PC-9 (cell line): ENCODE results near the gene KIF2A. TPM values are rescaled to one million over a fixed set of nuclear protein-coding genes. Genes with fewer than 3 reads are reported as not detected.

ENCODE experiments used
- BruUV-seq: library from RNA; stranded (reverse); fragments of 400-500 nt; replicated peaks from 2 replicates; lab custom pipeline; 2021; lab: Mats Ljungman, UMichigan
- CTCF ChIA-PET: fragments of 300-600 bp; sonication (Branson Sonifier 250); formaldehyde crosslinking; loops from one replicate; lab custom pipeline; 2022; ENCODE audit warnings: antibody characterized with exemption; lab: Charles Lee
- POLR2A ChIA-PET: fragments of 300-600 bp; sonication (Branson Sonifier 250); formaldehyde crosslinking; loops from one replicate; lab custom pipeline; 2022; ENCODE audit warnings: antibody characterized with exemption; ENCODE audit not compliant: unreplicated experiment; lab: Charles Lee
- DNase-seq, 2 experiments: peaks; one replicate each; pipeline versions ENCODE4 v3.0.0 to v3.0.0-alpha.2; 2015 to 2022; ENCODE audit warnings: mixed read lengths in 1 of 2
- H2AFZ ChIP-seq: fragments of 200-600 bp; sonication (generic); 2 replicates; pipeline ENCODE4 v1.8.1; 2017; ENCODE audit warnings: antibody characterized with exemption
- H3F3A ChIP-seq: fragments of 200-600 bp; sonication (generic); 2 replicates; pipeline ENCODE4 v1.8.1; 2017; ENCODE audit warnings: antibody characterized with exemption, mild to moderate bottlenecking, low read depth; ENCODE audit not compliant: insufficient read depth
- H3K27ac ChIP-seq: fragments of 200-600 bp; sonication (generic); 2 replicates; pipeline ENCODE4 v1.6.1; 2016; ENCODE audit warnings: mixed run types
- H3K27me3 ChIP-seq: fragments of 200-600 bp; sonication (generic); 2 replicates; pipeline ENCODE4 v1.6.1; 2016; ENCODE audit warnings: low read depth, mixed run types; ENCODE audit not compliant: insufficient read depth
- H3K36me3 ChIP-seq: fragments of 200-600 bp; sonication (generic); 2 replicates; pipeline ENCODE4 v1.6.1; 2016; ENCODE audit warnings: low read depth, mixed run types
- H3K4me1 ChIP-seq: fragments of 200-600 bp; sonication (generic); replicated peaks from 2 replicates; pipeline ENCODE4 v1.6.1; 2016; ENCODE audit warnings: mixed run types; ENCODE audit not compliant: insufficient read depth
- H3K4me2 ChIP-seq: fragments of 200-600 bp; sonication (generic); 2 replicates; pipeline ENCODE4 v1.6.1; 2017; ENCODE audit warnings: mixed run types
- H3K4me3 ChIP-seq: fragments of 200-600 bp; sonication (generic); 2 replicates; pipeline ENCODE4 v1.6.1; 2016; ENCODE audit warnings: mixed run types
- H3K79me2 ChIP-seq: fragments of 200-600 bp; sonication (generic); 2 replicates; pipeline ENCODE4 v1.6.1; 2017; ENCODE audit warnings: low read depth, mixed run types
- H3K9me2 ChIP-seq: fragments of 200-600 bp; sonication (generic); 2 replicates; pipeline ENCODE4 v1.8.1; 2017; ENCODE audit warnings: mild to moderate bottlenecking; ENCODE audit not compliant: insufficient read depth
- H3K9me3 ChIP-seq: fragments of 200-600 bp; sonication (generic); 2 replicates; pipeline ENCODE4 v1.8.1; 2016; ENCODE audit warnings: low read depth; ENCODE audit not compliant: insufficient read depth
- H4K20me1 ChIP-seq: fragments of 200-600 bp; sonication (generic); 2 replicates; pipeline ENCODE4 v1.8.1; 2017; ENCODE audit not compliant: insufficient read depth
- EZH2 ChIP-seq: fragments of 200-600 bp; sonication (generic); IDR thresholded peaks from 2 replicates; pipeline ENCODE4 v1.8.0; 2017; ENCODE audit warnings: antibody characterized with exemption, low read depth
- intact Hi-C: fragments of 100-400 bp; cut with micrococcal nuclease; formaldehyde crosslinking; loops from one replicate; pipeline ENCODE4 v1.10.0; 2022; ENCODE audit not compliant: unreplicated experiment
- total RNA-seq: library from RNA; stranded (reverse); gene quantifications from 2 replicates; pipeline ENCODE4 v1.2.3, GENCODE V29; 2021
- TF ChIP-seq, protein P1 (sequence below): fragments of 200-600 bp; sonication (generic); conservative IDR thresholded peaks from 2 replicates; pipeline ENCODE4 v1.6.1; 2017; ENCODE audit warnings: mixed run types, antibody characterized with exemption, mild to moderate bottlenecking, moderate library complexity

KIF2A gene
- total RNA-seq, 1 experiment from 2014 or later = 54.8 TPM

DNA sequence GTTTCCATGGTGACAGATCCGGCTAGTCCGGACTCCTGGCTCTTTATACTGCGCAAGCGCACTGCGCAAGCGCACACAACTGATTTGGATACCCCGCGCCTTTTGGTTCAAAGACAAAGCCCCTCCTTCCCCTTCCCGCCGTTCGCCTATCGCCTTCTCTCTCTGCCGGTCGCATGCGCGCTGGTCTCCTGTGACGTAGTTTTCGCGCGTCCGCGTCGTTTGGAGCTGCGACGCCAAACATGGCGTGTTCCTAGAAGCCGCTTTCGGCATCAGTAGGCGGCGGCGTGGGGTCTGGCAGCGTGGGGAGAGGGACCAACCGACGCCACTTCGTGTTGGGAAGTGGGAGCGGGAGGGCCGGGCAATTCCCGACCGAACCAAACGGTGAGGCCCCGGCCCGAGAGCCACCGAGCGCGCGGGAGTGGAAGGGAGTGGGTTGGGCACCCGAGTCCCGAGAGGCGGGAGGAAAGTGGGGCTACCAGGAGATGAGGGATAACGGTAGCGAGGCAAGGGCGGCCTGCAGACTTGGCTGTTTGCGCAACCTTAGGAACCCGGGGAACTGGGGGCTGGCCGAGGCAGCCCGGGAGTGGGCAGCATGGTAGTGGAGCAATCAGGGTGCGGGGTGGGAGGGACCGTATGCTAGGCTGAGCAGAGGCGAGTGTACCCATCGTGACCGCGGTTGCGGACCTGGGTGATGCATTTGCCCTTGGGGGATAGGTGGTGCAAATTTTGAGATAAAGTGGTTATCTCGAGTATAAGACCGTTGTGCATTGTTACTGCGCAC, 106.7 kb downstream of the KIF2A start, which contains the start of gene IPO11:
Gene IPO11, plus strand, starts transcription at position 215 of the 781 bp plus-strand sequence. CDS start 24,517 bp downstream, outside the sequence.
- H3F3A ChIP-seq = no peaks in the 10 kb centered on the region
- no peaks in the 10 kb centered on the region for H3K36me3 ChIP-seq
- peak; percentile 96 for DNase-seq
- no TSS peak for BruUV-seq
- CTCF ChIA-PET = no interaction called here
- H3K27ac ChIP-seq = peak within 1 kb of the TSS; percentile 33; the same call in 1 of the 2 replicates
- peak within 1 kb of the TSS; percentile 90 for H3K4me2 ChIP-seq
- peak within 1 kb of the TSS; percentile 88 for H3K4me3 ChIP-seq
- peaks cover 51% of the 10 kb centered on the region for H3K79me2 ChIP-seq
- no peaks in the 10 kb centered on the region for H3K9me3 ChIP-seq
- H4K20me1 ChIP-seq = peaks cover 20% of the 10 kb centered on the region
- POLR2A ChIA-PET = interaction anchor here (0.6 to 1.6 kb wide), 7 partner anchors 9 to 1429 kb away, joined by 3 to 55 read pairs (median 5); partner anchors contain the start of gene DIMT1
- intact Hi-C loops = loop anchor here (1.0 kb wide), 1 partner anchor 27 kb away; no protein-coding TSS in a partner anchor
- peaks cover 17% of the 10 kb centered on the region for H3K4me1 ChIP-seq
- H2AFZ ChIP-seq = peak within 1 kb of the TSS; percentile 90
- no peak for TF ChIP-seq EZH2
- TF ChIP-seq, protein P1, sequence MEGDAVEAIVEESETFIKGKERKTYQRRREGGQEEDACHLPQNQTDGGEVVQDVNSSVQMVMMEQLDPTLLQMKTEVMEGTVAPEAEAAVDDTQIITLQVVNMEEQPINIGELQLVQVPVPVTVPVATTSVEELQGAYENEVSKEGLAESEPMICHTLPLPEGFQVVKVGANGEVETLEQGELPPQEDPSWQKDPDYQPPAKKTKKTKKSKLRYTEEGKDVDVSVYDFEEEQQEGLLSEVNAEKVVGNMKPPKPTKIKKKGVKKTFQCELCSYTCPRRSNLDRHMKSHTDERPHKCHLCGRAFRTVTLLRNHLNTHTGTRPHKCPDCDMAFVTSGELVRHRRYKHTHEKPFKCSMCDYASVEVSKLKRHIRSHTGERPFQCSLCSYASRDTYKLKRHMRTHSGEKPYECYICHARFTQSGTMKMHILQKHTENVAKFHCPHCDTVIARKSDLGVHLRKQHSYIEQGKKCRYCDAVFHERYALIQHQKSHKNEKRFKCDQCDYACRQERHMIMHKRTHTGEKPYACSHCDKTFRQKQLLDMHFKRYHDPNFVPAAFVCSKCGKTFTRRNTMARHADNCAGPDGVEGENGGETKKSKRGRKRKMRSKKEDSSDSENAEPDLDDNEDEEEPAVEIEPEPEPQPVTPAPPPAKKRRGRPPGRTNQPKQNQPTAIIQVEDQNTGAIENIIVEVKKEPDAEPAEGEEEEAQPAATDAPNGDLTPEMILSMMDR = no peak
- no peaks in the 10 kb centered on the region for H3K9me2 ChIP-seq
- no peaks in the 10 kb centered on the region for H3K27me3 ChIP-seq

DNA sequence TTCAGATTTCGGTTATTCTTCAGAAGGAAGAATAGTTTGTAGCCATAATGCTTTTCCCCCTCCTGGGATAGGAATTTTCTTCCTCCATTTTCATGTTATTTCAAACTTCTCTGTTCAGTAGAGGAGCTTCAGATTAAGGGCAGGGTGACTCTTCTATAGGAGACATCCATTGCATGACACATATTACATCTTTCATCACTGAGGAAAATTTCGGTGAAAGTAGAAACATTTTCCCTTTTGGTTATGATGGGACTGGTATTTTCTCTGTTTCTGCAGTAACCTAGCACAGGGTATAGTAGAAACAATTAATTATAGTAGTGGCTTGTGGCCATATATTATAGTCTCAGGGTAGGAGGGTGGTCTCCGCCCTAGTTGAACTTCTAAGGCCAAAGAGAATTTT, 107.7 kb downstream of the KIF2A start:
- peaks cover 20% of the 10 kb centered on the region for H4K20me1 ChIP-seq
- H3K36me3 ChIP-seq = 0 out of 2 replicates have a peak, but pooled peaks cover 4% of the 10 kb centered on the region
- ChIA-PET CTCF (no interaction called here), POLR2A (no interaction called here)
- H3K27me3 ChIP-seq = no peaks in the 10 kb centered on the region
- H3K4me2 ChIP-seq = peak overlapping the region; percentile 90
- no peak overlapping the region for H3K27ac ChIP-seq
- H2AFZ ChIP-seq = no peak overlapping the region
- H3F3A ChIP-seq = no peaks in the 10 kb centered on the region
- H3K9me2 ChIP-seq = no peaks in the 10 kb centered on the region
- H3K79me2 ChIP-seq = peaks cover 60% of the 10 kb centered on the region
- intact Hi-C loops = no loop called here
- peak overlapping the region; percentile 88 for H3K4me3 ChIP-seq
- DNase-seq = no peak
- no peaks in the 10 kb centered on the region for H3K9me3 ChIP-seq
- no peak for TF ChIP-seq EZH2
- TF ChIP-seq, protein P1 = no peak
- H3K4me1 ChIP-seq = peaks cover 17% of the 10 kb centered on the region
- TSS peak; percentile 31 for BruUV-seq

DNA sequence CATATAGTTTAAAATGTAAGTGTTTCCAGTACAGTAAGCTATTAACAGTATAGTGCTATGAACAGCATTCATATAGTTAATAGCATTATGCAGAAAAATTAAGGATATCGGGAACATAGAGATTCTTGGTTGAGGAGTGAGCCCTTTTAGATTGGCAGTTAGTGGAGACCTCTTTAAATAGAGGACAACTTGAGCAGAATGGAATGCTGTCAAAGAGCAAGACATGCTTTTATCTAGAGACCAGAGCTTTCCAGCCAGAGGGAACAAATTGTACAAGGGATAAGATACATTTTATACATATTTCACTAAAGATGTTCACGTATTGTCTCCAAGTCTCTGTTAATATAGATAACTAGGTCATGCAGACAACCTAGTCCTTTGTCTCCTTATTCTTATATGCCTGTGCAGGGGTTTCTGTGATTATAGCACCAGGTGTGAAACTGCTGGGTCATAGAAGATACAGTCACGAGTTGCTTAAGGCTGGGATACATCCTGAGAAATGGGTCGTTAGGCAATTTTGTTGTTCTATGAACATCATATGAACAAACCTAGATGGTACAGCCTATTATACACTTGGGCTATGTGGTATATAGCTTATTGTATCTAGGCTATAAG, 112.6 kb downstream of the KIF2A start:
- H3K79me2 ChIP-seq = peaks cover 99% of the 10 kb centered on the region
- no peaks in the 10 kb centered on the region for H3F3A ChIP-seq
- H4K20me1 ChIP-seq = peaks cover 41% of the 10 kb centered on the region
- no peak overlapping the region for H2AFZ ChIP-seq
- no peak overlapping the region for H3K4me2 ChIP-seq
- no peaks in the 10 kb centered on the region for H3K9me2 ChIP-seq
- no peak for DNase-seq
- no peak overlapping the region for H3K4me3 ChIP-seq
- POLR2A ChIA-PET = no interaction called here
- H3K9me3 ChIP-seq = no peaks in the 10 kb centered on the region
- H3K36me3 ChIP-seq = 0 out of 2 replicates have a peak, but pooled peaks cover 4% of the 10 kb centered on the region
- H3K27me3 ChIP-seq = no peaks in the 10 kb centered on the region
- no TSS peak for BruUV-seq
- H3K27ac ChIP-seq = no peak overlapping the region
- CTCF ChIA-PET = no interaction called here
- TF ChIP-seq, protein P1 = no peak
- TF ChIP-seq EZH2 = no peak
- intact Hi-C loops = no loop called here
- peaks cover 9% of the 10 kb centered on the region for H3K4me1 ChIP-seq
